ENCODE results near the gene FAM216B. TPM values are rescaled to one million over a fixed set of nuclear protein-coding genes. Genes with fewer than 3 reads are reported as not detected.

The FAM216B gene
- total and polyA plus RNA-seq, 2 experiments from 2014 or later: 0.06 TPM; not detected in 1

DNA sequence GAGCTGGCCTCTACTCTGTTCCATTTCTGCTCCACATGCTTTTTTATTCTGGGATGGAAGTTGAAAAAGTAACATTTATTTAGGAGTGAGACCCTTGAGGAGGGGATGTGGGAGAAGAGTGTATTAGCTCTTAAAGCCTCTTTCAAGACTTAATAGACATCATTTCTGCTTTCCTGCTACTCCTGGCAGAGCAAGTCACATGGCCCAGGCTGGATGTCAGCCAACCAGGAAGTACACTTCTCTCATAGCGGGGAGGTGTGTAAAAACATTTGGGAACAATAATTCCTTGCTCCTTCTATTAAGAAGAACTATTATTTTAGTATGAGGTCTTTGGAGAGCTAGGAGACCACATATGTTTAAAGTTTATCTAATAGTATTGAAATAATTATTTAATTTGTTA is 40.6 kb upstream of the FAM216B start (continued):
- TF ChIP-seq, protein P1, sequence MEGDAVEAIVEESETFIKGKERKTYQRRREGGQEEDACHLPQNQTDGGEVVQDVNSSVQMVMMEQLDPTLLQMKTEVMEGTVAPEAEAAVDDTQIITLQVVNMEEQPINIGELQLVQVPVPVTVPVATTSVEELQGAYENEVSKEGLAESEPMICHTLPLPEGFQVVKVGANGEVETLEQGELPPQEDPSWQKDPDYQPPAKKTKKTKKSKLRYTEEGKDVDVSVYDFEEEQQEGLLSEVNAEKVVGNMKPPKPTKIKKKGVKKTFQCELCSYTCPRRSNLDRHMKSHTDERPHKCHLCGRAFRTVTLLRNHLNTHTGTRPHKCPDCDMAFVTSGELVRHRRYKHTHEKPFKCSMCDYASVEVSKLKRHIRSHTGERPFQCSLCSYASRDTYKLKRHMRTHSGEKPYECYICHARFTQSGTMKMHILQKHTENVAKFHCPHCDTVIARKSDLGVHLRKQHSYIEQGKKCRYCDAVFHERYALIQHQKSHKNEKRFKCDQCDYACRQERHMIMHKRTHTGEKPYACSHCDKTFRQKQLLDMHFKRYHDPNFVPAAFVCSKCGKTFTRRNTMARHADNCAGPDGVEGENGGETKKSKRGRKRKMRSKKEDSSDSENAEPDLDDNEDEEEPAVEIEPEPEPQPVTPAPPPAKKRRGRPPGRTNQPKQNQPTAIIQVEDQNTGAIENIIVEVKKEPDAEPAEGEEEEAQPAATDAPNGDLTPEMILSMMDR (conservative IDR thresholded peaks at IDR 0.05; ENCODE audit: low read depth in 2 of 2): no peak
- TF ChIP-seq, protein P2, sequence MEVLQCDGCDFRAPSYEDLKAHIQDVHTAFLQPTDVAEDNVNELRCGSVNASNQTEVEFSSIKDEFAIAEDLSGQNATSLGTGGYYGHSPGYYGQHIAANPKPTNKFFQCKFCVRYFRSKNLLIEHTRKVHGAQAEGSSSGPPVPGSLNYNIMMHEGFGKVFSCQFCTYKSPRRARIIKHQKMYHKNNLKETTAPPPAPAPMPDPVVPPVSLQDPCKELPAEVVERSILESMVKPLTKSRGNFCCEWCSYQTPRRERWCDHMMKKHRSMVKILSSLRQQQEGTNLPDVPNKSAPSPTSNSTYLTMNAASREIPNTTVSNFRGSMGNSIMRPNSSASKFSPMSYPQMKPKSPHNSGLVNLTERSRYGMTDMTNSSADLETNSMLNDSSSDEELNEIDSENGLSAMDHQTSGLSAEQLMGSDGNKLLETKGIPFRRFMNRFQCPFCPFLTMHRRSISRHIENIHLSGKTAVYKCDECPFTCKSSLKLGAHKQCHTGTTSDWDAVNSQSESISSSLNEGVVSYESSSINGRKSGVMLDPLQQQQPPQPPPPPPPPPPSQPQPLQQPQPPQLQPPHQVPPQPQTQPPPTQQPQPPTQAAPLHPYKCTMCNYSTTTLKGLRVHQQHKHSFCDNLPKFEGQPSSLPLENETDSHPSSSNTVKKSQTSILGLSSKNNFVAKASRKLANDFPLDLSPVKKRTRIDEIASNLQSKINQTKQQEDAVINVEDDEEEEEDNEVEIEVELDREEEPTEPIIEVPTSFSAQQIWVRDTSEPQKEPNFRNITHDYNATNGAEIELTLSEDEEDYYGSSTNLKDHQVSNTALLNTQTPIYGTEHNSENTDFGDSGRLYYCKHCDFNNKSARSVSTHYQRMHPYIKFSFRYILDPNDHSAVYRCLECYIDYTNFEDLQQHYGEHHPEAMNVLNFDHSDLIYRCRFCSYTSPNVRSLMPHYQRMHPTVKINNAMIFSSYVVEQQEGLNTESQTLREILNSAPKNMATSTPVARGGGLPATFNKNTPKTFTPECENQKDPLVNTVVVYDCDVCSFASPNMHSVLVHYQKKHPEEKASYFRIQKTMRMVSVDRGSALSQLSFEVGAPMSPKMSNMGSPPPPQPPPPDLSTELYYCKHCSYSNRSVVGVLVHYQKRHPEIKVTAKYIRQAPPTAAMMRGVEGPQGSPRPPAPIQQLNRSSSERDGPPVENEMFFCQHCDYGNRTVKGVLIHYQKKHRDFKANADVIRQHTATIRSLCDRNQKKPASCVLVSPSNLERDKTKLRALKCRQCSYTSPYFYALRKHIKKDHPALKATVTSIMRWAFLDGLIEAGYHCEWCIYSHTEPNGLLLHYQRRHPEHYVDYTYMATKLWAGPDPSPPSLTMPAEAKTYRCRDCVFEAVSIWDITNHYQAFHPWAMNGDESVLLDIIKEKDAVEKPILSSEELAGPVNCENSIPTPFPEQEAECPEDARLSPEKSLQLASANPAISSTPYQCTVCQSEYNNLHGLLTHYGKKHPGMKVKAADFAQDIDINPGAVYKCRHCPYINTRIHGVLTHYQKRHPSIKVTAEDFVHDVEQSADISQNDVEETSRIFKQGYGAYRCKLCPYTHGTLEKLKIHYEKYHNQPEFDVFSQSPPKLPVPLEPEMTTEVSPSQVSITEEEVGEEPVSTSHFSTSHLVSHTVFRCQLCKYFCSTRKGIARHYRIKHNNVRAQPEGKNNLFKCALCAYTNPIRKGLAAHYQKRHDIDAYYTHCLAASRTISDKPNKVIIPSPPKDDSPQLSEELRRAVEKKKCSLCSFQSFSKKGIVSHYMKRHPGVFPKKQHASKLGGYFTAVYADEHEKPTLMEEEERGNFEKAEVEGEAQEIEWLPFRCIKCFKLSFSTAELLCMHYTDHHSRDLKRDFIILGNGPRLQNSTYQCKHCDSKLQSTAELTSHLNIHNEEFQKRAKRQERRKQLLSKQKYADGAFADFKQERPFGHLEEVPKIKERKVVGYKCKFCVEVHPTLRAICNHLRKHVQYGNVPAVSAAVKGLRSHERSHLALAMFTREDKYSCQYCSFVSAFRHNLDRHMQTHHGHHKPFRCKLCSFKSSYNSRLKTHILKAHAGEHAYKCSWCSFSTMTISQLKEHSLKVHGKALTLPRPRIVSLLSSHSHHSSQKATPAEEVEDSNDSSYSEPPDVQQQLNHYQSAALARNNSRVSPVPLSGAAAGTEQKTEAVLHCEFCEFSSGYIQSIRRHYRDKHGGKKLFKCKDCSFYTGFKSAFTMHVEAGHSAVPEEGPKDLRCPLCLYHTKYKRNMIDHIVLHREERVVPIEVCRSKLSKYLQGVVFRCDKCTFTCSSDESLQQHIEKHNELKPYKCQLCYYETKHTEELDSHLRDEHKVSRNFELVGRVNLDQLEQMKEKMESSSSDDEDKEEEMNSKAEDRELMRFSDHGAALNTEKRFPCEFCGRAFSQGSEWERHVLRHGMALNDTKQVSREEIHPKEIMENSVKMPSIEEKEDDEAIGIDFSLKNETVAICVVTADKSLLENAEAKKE (CRISPR knock-in tag; IDR thresholded peaks at IDR 0.05): no peak

DNA sequence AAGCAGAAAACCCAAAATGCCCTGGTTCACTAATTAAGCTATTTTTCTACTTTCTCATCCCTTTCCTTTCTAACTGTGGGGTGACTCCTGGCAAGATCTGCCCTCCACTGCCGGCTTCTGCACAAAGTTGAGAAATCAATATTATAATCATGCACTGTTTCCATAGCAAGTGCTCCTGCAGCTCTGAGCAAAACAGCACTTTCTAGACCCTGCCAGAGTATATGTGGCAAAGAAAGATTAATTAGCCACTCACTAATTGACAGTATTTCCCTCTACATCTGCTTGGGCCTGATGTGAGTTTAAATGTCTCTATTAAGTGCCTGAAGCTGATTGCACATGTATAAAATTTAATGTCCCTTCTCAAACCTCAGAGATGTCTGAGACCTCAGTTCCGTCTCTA is 39.5 kb upstream of the FAM216B start:
- H3K27me3 ChIP-seq (ENCODE audit: insufficient read depth): no peaks in the 10 kb centered on the region
- H3K4me1 ChIP-seq (ENCODE audit: insufficient read depth): no peaks in the 10 kb centered on the region
- ATAC-seq: no peak
- no peak overlapping the region for H3K27ac Mint-ChIP-seq
- H3K27ac ChIP-seq (ENCODE audit: low read depth): no peak overlapping the region
- H3K4me1 Mint-ChIP-seq: no peaks in the 10 kb centered on the region
- H3K36me3 Mint-ChIP-seq (ENCODE audit: low read depth): no peaks in the 10 kb centered on the region
- no peak overlapping the region for H3K4me3 ChIP-seq
- no peaks in the 10 kb centered on the region for H3K9me2 ChIP-seq (ENCODE audit: insufficient read depth)
- no peak overlapping the region for H3K4me3 Mint-ChIP-seq
- peak overlapping the region; percentile 57; the same call in 1 of the 2 replicates for H2AFZ ChIP-seq
- H3K79me2 ChIP-seq (replicated peaks; ENCODE audit: insufficient read depth): no peaks in the 10 kb centered on the region
- H3K9me3 Mint-ChIP-seq: no peaks in the 10 kb centered on the region
- no peak for DNase-seq (ENCODE audit: low spot score)
- no peaks in the 10 kb centered on the region for H3F3A ChIP-seq (replicated peaks; ENCODE audit: low read depth)
- H3K27me3 Mint-ChIP-seq (ENCODE audit: insufficient read depth, low read depth, poor library complexity): no peaks in the 10 kb centered on the region
- no peaks in the 10 kb centered on the region for H4K20me1 ChIP-seq (replicated peaks; ENCODE audit: insufficient read depth)
- H3K4me2 ChIP-seq: no peak overlapping the region
- H3K36me3 ChIP-seq (ENCODE audit: insufficient read depth): no peaks in the 10 kb centered on the region
- TF ChIP-seq ZNF114 (CRISPR knock-in tag; IDR thresholded peaks at IDR 0.05): no peak
- no peak for TF ChIP-seq NANOG (IDR thresholded peaks at IDR 0.05; ENCODE audit: borderline replicate concordance)
- TF ChIP-seq EZH2 (IDR thresholded peaks at IDR 0.05; ENCODE audit: low read depth, unreplicated experiment): no peak

Measured in GM23338 (cell line).